B cell (primary cell): Measurements from ENCODE around the gene PPTC7. TPM values are rescaled to one million over a fixed set of nuclear protein-coding genes. Genes with fewer than 3 reads are reported as not detected.

ENCODE experiments used
- ATAC-seq: fragments of 200-7000 bp; cut with Tn5 transposase; one replicate; pipeline ENCODE4 v1.10.0; 2021; ENCODE audit warnings: low read depth, mild to moderate bottlenecking, moderate number of reproducible peaks, moderate library complexity
- CTCF ChIA-PET: fragments of 350-600 bp; sonication (Branson Sonifier 250); formaldehyde crosslinking; loops from one replicate; lab custom pipeline; 2021; ENCODE audit warnings: antibody characterized with exemption, inconsistent platforms; lab: Charles Lee
- POLR2A ChIA-PET: fragments of 350-600 bp; sonication (Branson Sonifier 250); formaldehyde crosslinking; loops from one replicate; lab custom pipeline; 2021; ENCODE audit warnings: antibody characterized with exemption; lab: Charles Lee
- DNase-seq: peaks from one replicate; pipeline ENCODE4 v3.0.0; 2013
- H2AFZ ChIP-seq: 2 replicates; pipeline ENCODE4 v1.6.1; 2012; ENCODE audit warnings: mild to moderate bottlenecking, low read depth, low read length; ENCODE audit not compliant: insufficient read depth, poor library complexity, severe bottlenecking
- H3K27ac ChIP-seq, 2 donors: 1 replicate in 1 of 2; 2 replicates in 1 of 2; pipeline ENCODE4 v1.5.1; 2012 to 2013; ENCODE audit warnings: low read length in 2 of 2, mild to moderate bottlenecking in 2 of 2, moderate library complexity in 1 of 2
- H3K27me3 ChIP-seq, 4 experiments: fragments of 200-600 bp in 1 of 4; sonication (generic) in 1 of 4; replicated peaks in 1 of 4; 1 replicate in 2 of 4; 2 replicates in 2 of 4; pipeline versions ENCODE4 v1.6.1 to v1.7.0; 2013 to 2016; ENCODE audit warnings: low read length in 3 of 4, mild to moderate bottlenecking in 2 of 4, mixed read lengths in 1 of 4, moderate library complexity in 1 of 4; ENCODE audit not compliant: insufficient read depth in 4 of 4, control insufficient read depth in 3 of 4; ENCODE audit errors: control extremely low read depth in 1 of 4
- H3K36me3 ChIP-seq, 2 experiments: replicated peaks in 1 of 2; 1 replicate in 1 of 2; 2 replicates in 1 of 2; pipeline versions ENCODE4 v1.6.1 to v1.7.1; 2013; ENCODE audit warnings: low read length in 1 of 2; ENCODE audit not compliant: insufficient read depth in 2 of 2, control insufficient read depth in 1 of 2; ENCODE audit errors: control extremely low read depth in 1 of 2, extremely low read depth in 1 of 2
- H3K4me1 ChIP-seq, 2 donors: fragments of 200-600 bp in 1 of 2; sonication (generic) in 1 of 2; 1 replicate in 1 of 2; 2 replicates in 1 of 2; pipeline versions ENCODE4 v1.5.1 to v1.6.1; 2013 to 2017; ENCODE audit warnings: low read length in 2 of 2; ENCODE audit not compliant: control insufficient read depth in 2 of 2, insufficient read depth in 2 of 2
- H3K4me2 ChIP-seq: replicated peaks from 2 replicates; pipeline ENCODE3; 2012; ENCODE audit warnings: mild to moderate bottlenecking, low read depth, low read length; ENCODE audit not compliant: poor library complexity, severe bottlenecking
- H3K4me3 ChIP-seq, 5 experiments: fragments of 200-600 bp in 1 of 5; sonication (generic) in 1 of 5; 1 replicate in 3 of 5; 2 replicates in 2 of 5; pipeline versions ENCODE4 v1.5.1 to v1.7.0; 2011 to 2016; ENCODE audit warnings: low read length in 4 of 5, mild to moderate bottlenecking in 4 of 5, low read depth in 2 of 5, control low read depth in 1 of 5, moderate library complexity in 1 of 5; ENCODE audit not compliant: insufficient read depth in 1 of 5; ENCODE audit errors: control extremely low read depth in 1 of 5, extremely low read depth in 1 of 5
- H3K79me2 ChIP-seq: fragments of 200-600 bp; sonication (generic); one replicate; pipeline ENCODE4 v1.6.0; 2016; ENCODE audit warnings: low read length; ENCODE audit not compliant: control insufficient read depth, insufficient read depth
- H3K9ac ChIP-seq: fragments of 200-600 bp; sonication (generic); 2 replicates; pipeline ENCODE4 v1.6.1; 2017; ENCODE audit warnings: mild to moderate bottlenecking, low read length, moderate library complexity
- H3K9me3 ChIP-seq, 3 donors: one replicate each; pipeline versions ENCODE4 v1.6.1 to v1.7.1; 2013; ENCODE audit warnings: low read length in 2 of 3; ENCODE audit not compliant: control insufficient read depth in 2 of 3, insufficient read depth in 1 of 3; ENCODE audit errors: control extremely low read depth in 1 of 3
- H4K20me1 ChIP-seq: 2 replicates; pipeline ENCODE4 v1.6.0; 2012; ENCODE audit warnings: mild to moderate bottlenecking, low read length; ENCODE audit not compliant: insufficient read depth, control insufficient read depth, poor library complexity, severe bottlenecking
- H3K27ac Mint-ChIP-seq: one replicate; pipeline ENCODE4 v1.8.0; 2021; ENCODE audit warnings: mixed read lengths
- H3K27me3 Mint-ChIP-seq: one replicate; pipeline ENCODE4 v1.8.0; 2021; ENCODE audit warnings: mixed read lengths
- H3K4me1 Mint-ChIP-seq: one replicate; pipeline ENCODE4 v1.8.0; 2021; ENCODE audit warnings: mixed read lengths
- H3K4me3 Mint-ChIP-seq: one replicate; pipeline ENCODE4 v1.8.0; 2021; ENCODE audit warnings: mixed read lengths
- H3K9me3 Mint-ChIP-seq: one replicate; pipeline ENCODE4 v1.8.0; 2022; ENCODE audit warnings: mixed read lengths; ENCODE audit not compliant: insufficient read depth
- EZH2 ChIP-seq: IDR thresholded peaks from 2 replicates; pipeline ENCODE4 v1.6.1; 2012; ENCODE audit warnings: borderline replicate concordance, low read depth, mild to moderate bottlenecking, moderate library complexity, low read length; ENCODE audit not compliant: insufficient read depth, poor library complexity, severe bottlenecking
- WGBS: methylation state at CpG from one replicate; pipeline ENCODE4 v1.1.5; 2013; ENCODE audit warnings: missing lambda C conversion rate; ENCODE audit not compliant: insufficient coverage; 5-methylcytosine and 5-hydroxymethylcytosine counted together
- intact Hi-C: fragments of 100-400 bp; cut with micrococcal nuclease; formaldehyde crosslinking; loops from one replicate; pipeline ENCODE4 v1.10.0; 2022
- polyA plus RNA-seq: library from polyadenylated mRNA; depleted of rRNA; stranded (reverse); fragments of >200 nt; gene quantifications from 2 replicates; pipeline ENCODE4 v1.2.3, GENCODE V29; 2012
- total RNA-seq, 2 donors: library from RNA; stranded (reverse); fragments of 120-200 nt in 1 of 2; gene quantifications; 1 replicate in 1 of 2; 2 replicates in 1 of 2; pipeline versions ENCODE4 v1.2.3 to v1.2.4, GENCODE V29; 2013 to 2022
- TF ChIP-seq, protein P1 (sequence below): fragments of 200-600 bp; IDR thresholded peaks from one replicate; pipeline ENCODE4 v1.8.0; 2022; ENCODE audit warnings: antibody characterized with exemption, mild to moderate bottlenecking

PPTC7 gene
- total and polyA plus RNA-seq, 2 donors (not counting 1 experiment from before 2014, with no cell fraction given), result 20.7 to 44.9 TPM

DNA sequence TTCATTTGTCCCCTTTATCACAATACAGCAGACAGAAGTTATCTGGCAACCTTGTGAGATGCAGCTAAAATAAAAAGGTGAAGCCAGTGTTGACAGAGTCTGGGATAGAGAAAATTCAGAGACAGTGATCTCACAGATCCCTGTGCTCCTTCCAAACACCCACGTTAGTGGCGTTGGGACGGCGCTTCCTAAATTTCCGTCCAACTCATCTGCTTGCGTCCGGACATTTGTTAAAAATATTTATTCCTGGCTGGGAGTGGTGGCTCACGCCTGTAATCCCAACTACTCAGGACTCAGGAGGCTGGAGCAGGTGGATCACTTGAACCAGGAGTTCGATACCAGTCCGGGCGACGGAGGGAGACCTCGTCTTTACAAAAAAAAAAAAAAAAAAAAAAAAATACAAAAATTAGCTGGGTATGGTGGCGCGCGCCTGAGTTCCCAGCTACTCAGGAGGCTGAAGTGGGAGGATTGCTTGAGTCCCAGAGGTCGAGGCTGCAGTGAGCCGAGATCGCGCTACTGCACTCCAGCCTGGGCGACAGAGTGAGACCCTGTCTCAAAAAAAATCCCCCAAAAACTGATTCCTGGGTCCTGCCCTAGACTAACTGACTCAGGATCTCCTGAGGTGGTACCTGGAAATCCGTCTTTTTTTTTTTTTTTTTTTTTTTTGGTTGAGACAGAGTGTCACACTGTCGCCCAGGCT lies 30.1 kb upstream of the PPTC7 start:
- ChIA-PET POLR2A (interaction anchor here (0.6 to 2.4 kb wide), 18 partner anchors 10 to 631 kb away, joined by 3 to 11 read pairs (median 6); partner anchors contain the start of genes ARPC3 and HVCN1), CTCF (interaction anchor here (0.8 to 6.0 kb wide), 7 partner anchors 9 to 528 kb away, joined by 4 to 91 read pairs (median 8); partner anchors contain the start of genes ARPC3, FAM216A and GPN3)
- Histone ChIP-seq H4K20me1 (no peaks in the 10 kb centered on the region), H3K9me3 (no peaks in the 10 kb centered on the region), H3K27ac (peak overlapping the region; percentile 83 to 98), H3K4me3 (peak overlapping the region; percentile 57 to 84 (median 70)), H3K4me1 (peaks cover 49 to 66% of the 10 kb centered on the region in 2 donors), H3K36me3 (peaks cover 0 to 3% of the 10 kb centered on the region in 2 experiments), H3K4me2 (peak overlapping the region; percentile 93), H3K9ac (peak overlapping the region; percentile 84), H3K79me2 (peaks cover 38% of the 10 kb centered on the region), H3K27me3 (no peaks in the 10 kb centered on the region), H2AFZ (peak overlapping the region; percentile 90)
- no peaks in the 10 kb centered on the region for H3K9me3 Mint-ChIP-seq
- no peaks in the 10 kb centered on the region for H3K27me3 Mint-ChIP-seq
- DNase-seq (no peak), ATAC-seq (no peak)
- peak overlapping the region; percentile 96 for H3K27ac Mint-ChIP-seq
- 0% methylated on average over 2 of the region's 23 CpGs for WGBS
- peak overlapping the region; percentile 91 for H3K4me3 Mint-ChIP-seq
- intact Hi-C loops, result loop anchor here (1.0 to 2.0 kb wide), 2 partner anchors 8 to 130 kb away; partner anchors contain the start of gene PPP1CC
- peaks cover 56% of the 10 kb centered on the region for H3K4me1 Mint-ChIP-seq
- TF ChIP-seq, protein P1, sequence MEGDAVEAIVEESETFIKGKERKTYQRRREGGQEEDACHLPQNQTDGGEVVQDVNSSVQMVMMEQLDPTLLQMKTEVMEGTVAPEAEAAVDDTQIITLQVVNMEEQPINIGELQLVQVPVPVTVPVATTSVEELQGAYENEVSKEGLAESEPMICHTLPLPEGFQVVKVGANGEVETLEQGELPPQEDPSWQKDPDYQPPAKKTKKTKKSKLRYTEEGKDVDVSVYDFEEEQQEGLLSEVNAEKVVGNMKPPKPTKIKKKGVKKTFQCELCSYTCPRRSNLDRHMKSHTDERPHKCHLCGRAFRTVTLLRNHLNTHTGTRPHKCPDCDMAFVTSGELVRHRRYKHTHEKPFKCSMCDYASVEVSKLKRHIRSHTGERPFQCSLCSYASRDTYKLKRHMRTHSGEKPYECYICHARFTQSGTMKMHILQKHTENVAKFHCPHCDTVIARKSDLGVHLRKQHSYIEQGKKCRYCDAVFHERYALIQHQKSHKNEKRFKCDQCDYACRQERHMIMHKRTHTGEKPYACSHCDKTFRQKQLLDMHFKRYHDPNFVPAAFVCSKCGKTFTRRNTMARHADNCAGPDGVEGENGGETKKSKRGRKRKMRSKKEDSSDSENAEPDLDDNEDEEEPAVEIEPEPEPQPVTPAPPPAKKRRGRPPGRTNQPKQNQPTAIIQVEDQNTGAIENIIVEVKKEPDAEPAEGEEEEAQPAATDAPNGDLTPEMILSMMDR, result no peak
- no peak for TF ChIP-seq EZH2

DNA sequence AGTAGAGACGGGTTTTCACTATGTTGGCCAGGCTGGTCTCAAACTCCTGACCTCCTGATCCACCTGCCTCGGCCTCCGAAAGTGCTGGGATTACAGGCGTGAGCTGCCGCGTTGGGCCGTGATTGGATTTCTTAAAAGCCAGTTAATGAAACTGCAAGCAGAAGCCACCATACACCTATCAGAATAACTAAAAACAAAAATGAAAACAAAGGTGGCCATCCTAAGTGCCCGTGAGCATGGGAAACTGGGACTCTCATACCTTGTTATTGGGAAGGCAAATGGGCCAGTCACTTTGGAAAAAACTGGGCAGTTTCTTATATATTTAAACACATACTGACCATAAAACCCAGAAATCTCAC lies 23.1 kb upstream of the PPTC7 start:
- peak overlapping the region; percentile 77 for H3K4me3 Mint-ChIP-seq
- peaks cover 65% of the 10 kb centered on the region for H3K4me1 Mint-ChIP-seq
- peaks cover 29% of the 10 kb centered on the region for H3K79me2 ChIP-seq
- H3K9me3 Mint-ChIP-seq, result no peaks in the 10 kb centered on the region
- ChIA-PET POLR2A (interaction anchor here (0.7 to 2.2 kb wide), 15 partner anchors 9 to 156 kb away, joined by 3 to 18 read pairs (median 8); partner anchors contain the start of genes ARPC3, FAM216A, GPN3 and HVCN1), CTCF (interaction anchor here (0.6 to 9.7 kb wide), 21 partner anchors 9 to 291 kb away, joined by 3 to 329 read pairs (median 4); partner anchors contain the start of genes ARPC3, FAM216A, GPN3 and TCTN1)
- H3K4me3 ChIP-seq, result peak overlapping the region; percentile 7 to 74 (median 55)
- peak overlapping the region; percentile 77 to 94 for H3K27ac ChIP-seq
- DNase-seq, result peak; percentile 43
- H3K27me3 Mint-ChIP-seq, result no peaks in the 10 kb centered on the region
- no peaks in the 10 kb centered on the region for H4K20me1 ChIP-seq
- peak overlapping the region; percentile 62 for H3K4me2 ChIP-seq
- 67% methylated on average over 4 of the region's 8 CpGs for WGBS
- H2AFZ ChIP-seq, result peak overlapping the region; percentile 58
- no peak for ATAC-seq
- H3K4me1 ChIP-seq, result peaks cover 71 to 83% of the 10 kb centered on the region in 2 donors
- H3K27me3 ChIP-seq, result no peaks in the 10 kb centered on the region
- H3K9me3 ChIP-seq, result no peaks in the 10 kb centered on the region
- peak overlapping the region; percentile 58 for H3K9ac ChIP-seq
- intact Hi-C loops, result loop anchor here (10.0 kb wide), 1 partner anchor 501 kb away; no protein-coding TSS in a partner anchor
- no peaks in the 10 kb centered on the region for H3K36me3 ChIP-seq
- no peak for TF ChIP-seq EZH2
- TF ChIP-seq, protein P1, result no peak
- peak overlapping the region; percentile 88 for H3K27ac Mint-ChIP-seq
